ENCODE measurements around the gene BAIAP2L1. TPM values are rescaled to one million over a fixed set of nuclear protein-coding genes. Genes with fewer than 3 reads are reported as not detected.

The BAIAP2L1 gene
- total RNA-seq, 1 donor from 2014 or later = 21.6 TPM

DNA sequence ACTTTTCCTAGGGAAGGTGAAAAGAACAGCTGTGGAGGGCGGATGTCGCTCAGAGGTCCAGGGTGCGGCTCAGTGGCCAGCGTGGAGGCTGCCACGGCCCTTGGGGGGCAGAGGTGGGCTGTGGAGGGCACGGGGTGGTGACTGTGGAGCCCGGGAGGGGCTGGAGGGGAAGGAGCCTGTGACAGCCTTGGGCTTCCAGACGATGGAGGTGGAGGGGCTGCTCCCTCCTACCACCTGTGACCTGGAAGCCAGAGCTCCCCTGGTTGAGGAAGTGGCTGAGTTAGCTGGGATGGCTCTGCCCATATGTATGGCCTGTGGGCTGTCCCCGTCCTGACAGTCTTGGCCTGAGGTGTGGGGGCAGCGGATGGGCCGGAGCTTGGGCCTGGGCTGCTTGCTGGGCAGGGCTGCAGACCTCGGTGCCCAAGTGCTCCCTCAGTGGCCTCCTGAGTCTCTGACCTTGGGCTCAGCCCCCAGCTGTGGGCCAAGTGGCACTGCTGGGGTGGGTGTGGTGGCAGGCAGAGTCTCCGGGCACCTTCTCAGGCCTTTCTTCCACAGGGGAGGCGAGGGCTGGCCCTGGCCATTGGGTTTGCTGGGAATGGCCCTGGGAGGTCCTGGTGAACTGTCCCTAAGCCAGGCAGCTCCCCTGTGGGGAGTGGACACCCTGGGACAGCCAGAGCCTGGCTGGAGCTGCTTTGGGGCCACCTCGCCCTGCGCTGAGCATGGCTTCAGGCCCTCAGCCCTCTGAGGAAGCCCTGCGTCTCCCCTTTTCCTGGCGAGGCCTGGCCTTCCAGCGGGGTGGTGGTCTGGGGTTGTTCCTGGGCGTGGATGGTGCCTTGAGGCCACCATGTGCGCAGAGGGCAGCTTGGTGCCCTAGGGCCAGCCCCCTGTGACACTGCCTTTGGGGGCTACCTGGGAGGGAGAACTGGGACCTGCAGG lies 115.5 kb downstream of the BAIAP2L1 start:
- H3K9me3 ChIP-seq (ENCODE audit: insufficient read depth, low read depth, low read length) = no peaks in the 10 kb centered on the region
- H3K9me3 Mint-ChIP-seq (ENCODE audit: unreplicated experiment) = no peaks in the 10 kb centered on the region
- no peak overlapping the region for H3K27ac Mint-ChIP-seq (ENCODE audit: unreplicated experiment)
- no peaks in the 10 kb centered on the region for H3K27me3 ChIP-seq (ENCODE audit: insufficient read depth, low read length)
- H3K27me3 Mint-ChIP-seq (ENCODE audit: low read depth, unreplicated experiment) = no peaks in the 10 kb centered on the region
- peaks cover 83% of the 10 kb centered on the region for H3K79me2 ChIP-seq (ENCODE audit: insufficient read depth, low read length)
- H3K4me3 ChIP-seq (ENCODE audit: insufficient read depth, low read depth, low read length) = peak overlapping the region; percentile 17
- peak overlapping the region; percentile 76 for H3K4me3 Mint-ChIP-seq (ENCODE audit: unreplicated experiment)
- H2AFZ ChIP-seq (ENCODE audit: low read depth, low read length) = no peak overlapping the region
- H3K4me2 ChIP-seq (ENCODE audit: low read length) = peak overlapping the region; percentile 100
- TF ChIP-seq, protein P1, sequence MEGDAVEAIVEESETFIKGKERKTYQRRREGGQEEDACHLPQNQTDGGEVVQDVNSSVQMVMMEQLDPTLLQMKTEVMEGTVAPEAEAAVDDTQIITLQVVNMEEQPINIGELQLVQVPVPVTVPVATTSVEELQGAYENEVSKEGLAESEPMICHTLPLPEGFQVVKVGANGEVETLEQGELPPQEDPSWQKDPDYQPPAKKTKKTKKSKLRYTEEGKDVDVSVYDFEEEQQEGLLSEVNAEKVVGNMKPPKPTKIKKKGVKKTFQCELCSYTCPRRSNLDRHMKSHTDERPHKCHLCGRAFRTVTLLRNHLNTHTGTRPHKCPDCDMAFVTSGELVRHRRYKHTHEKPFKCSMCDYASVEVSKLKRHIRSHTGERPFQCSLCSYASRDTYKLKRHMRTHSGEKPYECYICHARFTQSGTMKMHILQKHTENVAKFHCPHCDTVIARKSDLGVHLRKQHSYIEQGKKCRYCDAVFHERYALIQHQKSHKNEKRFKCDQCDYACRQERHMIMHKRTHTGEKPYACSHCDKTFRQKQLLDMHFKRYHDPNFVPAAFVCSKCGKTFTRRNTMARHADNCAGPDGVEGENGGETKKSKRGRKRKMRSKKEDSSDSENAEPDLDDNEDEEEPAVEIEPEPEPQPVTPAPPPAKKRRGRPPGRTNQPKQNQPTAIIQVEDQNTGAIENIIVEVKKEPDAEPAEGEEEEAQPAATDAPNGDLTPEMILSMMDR (IDR thresholded peaks at IDR 0.05; ENCODE audit: insufficient read depth, low read depth, low read length) = no peak
- TF ChIP-seq EZH2 (IDR thresholded peaks at IDR 0.05; ENCODE audit: insufficient read depth, low read length) = no peak
- H3K27ac ChIP-seq (ENCODE audit: low read depth, low read length) = peak overlapping the region; percentile 65
- H3K4me1 ChIP-seq (ENCODE audit: insufficient read depth, low read length) = peaks cover 50% of the 10 kb centered on the region
- no peak for FAIRE-seq
- peaks cover 24% of the 10 kb centered on the region for H3K4me1 Mint-ChIP-seq (ENCODE audit: low read depth, unreplicated experiment)
- H3K36me3 ChIP-seq (ENCODE audit: insufficient read depth, low read length) = no peaks in the 10 kb centered on the region
- peak overlapping the region; percentile 95 for H3K9ac ChIP-seq (ENCODE audit: low read length)
- H4K20me1 ChIP-seq (ENCODE audit: insufficient read depth, low read length) = peaks cover 76% of the 10 kb centered on the region
- H3K36me3 Mint-ChIP-seq (ENCODE audit: low read depth, unreplicated experiment) = peaks cover 2% of the 10 kb centered on the region
- no peak for DNase-seq (ENCODE audit: low read depth)

DNA sequence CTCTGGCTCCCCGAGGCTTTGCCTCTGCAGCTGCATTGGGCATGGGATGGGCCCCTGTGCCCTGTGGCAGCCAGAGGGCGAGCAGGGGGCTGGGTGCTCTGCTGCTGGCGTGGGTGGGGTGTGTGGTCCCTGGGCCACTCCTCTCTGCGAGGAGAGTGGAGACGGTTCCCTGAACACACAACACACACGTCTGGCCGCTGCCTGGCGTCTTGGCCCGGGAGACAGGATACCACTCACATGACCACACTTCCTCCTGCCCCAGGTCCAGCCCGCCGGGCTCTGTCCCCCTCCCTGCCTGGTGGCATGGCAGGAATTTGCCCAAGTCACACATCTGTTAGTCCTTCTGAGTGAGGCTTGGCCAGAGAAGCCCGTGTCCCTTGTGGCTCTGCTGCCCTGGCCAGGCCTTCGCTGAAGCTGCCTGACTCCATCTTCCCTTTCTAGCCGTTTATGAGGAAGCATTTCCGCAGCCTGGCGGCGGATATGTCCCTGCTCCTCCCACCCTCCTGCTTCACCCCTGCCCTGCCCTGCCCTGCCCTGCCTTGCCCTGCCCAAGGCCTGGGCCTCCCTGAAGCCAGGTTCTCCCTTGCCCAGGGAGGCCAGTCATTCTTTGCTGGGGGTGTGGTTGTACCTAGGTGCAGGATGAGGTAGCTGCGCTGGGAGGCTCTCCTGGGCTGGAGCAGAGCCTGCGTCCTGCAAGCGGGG lies 116.4 kb downstream of the BAIAP2L1 start:
- Histone ChIP-seq H3K9me3 (ENCODE audit: insufficient read depth, low read depth, low read length) (no peaks in the 10 kb centered on the region), H3K4me1 (ENCODE audit: insufficient read depth, low read length) (peaks cover 50% of the 10 kb centered on the region), H3K4me2 (ENCODE audit: low read length) (peak overlapping the region; percentile 100), H3K4me3 (ENCODE audit: insufficient read depth, low read depth, low read length) (peak overlapping the region; percentile 84), H3K9ac (ENCODE audit: low read length) (peak overlapping the region; percentile 95), H3K79me2 (ENCODE audit: insufficient read depth, low read length) (peaks cover 78% of the 10 kb centered on the region), H3K27me3 (ENCODE audit: insufficient read depth, low read length) (no peaks in the 10 kb centered on the region), H3K27ac (ENCODE audit: low read depth, low read length) (peak overlapping the region; percentile 45), H4K20me1 (ENCODE audit: insufficient read depth, low read length) (peaks cover 70% of the 10 kb centered on the region), H2AFZ (ENCODE audit: low read depth, low read length) (no peak overlapping the region), H3K36me3 (ENCODE audit: insufficient read depth, low read length) (no peaks in the 10 kb centered on the region)
- FAIRE-seq (peak; percentile 59), DNase-seq (ENCODE audit: low read depth) (peak; percentile 60)
- H3K9me3 Mint-ChIP-seq (ENCODE audit: unreplicated experiment) = no peaks in the 10 kb centered on the region
- peaks cover 2% of the 10 kb centered on the region for H3K36me3 Mint-ChIP-seq (ENCODE audit: low read depth, unreplicated experiment)
- TF ChIP-seq, protein P1 (IDR thresholded peaks at IDR 0.05; ENCODE audit: insufficient read depth, low read depth, low read length) = no peak
- no peak for TF ChIP-seq EZH2 (IDR thresholded peaks at IDR 0.05; ENCODE audit: insufficient read depth, low read length)
- peak overlapping the region; percentile 90 for H3K4me3 Mint-ChIP-seq (ENCODE audit: unreplicated experiment)
- H3K27ac Mint-ChIP-seq (ENCODE audit: unreplicated experiment) = peak overlapping the region; percentile 69
- H3K4me1 Mint-ChIP-seq (ENCODE audit: low read depth, unreplicated experiment) = peaks cover 24% of the 10 kb centered on the region
- no peaks in the 10 kb centered on the region for H3K27me3 Mint-ChIP-seq (ENCODE audit: low read depth, unreplicated experiment)
